HG02970 (cell line): ENCODE results near the gene EVC.
"Not testable (repeated sequence)": the region's sequence is repeated elsewhere in the genome, so short reads cannot be mapped to it uniquely, and the experiment has no call there.

Source experiments
- ATAC-seq: cut with Tn5 transposase; IDR thresholded peaks from one replicate; pipeline ENCODE4 v1.9.1; 2021; ENCODE audit warnings: mild to moderate bottlenecking, moderate library complexity, moderate number of reproducible peaks; ENCODE audit not compliant: unreplicated experiment, low FRiP score

EVC gene

GRCh38 chr4:5809216-5809776 lies 98.3 kb downstream of the EVC start:
- ATAC-seq, result no peak

- ATAC-seq, result no peak
Measured at GRCh38 chr4:5810151-5810550, 99.2 kb downstream of the EVC start.

GRCh38 chr4:5810770-5811430 lies 99.9 kb downstream of the EVC start:
- ATAC-seq, result no peak

- ATAC-seq, result not testable (repeated sequence)
Measured at GRCh38 chr4:5812057-5812456, 101.1 kb downstream of the EVC start.

GRCh38 chr4:5812506-5813229 lies 101.7 kb downstream of the EVC start:
- no peak for ATAC-seq

- no peak for ATAC-seq
Measured at GRCh38 chr4:5813882-5814255, 102.9 kb downstream of the EVC start.

GRCh38 chr4:5814421-5814820 lies 103.4 kb downstream of the EVC start:
- no peak for ATAC-seq

GRCh38 chr4:5815641-5816040 lies 104.6 kb downstream of the EVC start:
- ATAC-seq, result no peak

- ATAC-seq, result no peak
Measured at GRCh38 chr4:5816101-5816500, 105.1 kb downstream of the EVC start.

GRCh38 chr4:5816851-5817375 lies 105.9 kb downstream of the EVC start:
- ATAC-seq, result no peak

- ATAC-seq, result no peak
Measured at GRCh38 chr4:5821665-5822358, 110.8 kb downstream of the EVC start.

GRCh38 chr4:5822619-5823018 lies 111.6 kb downstream of the EVC start:
- no peak for ATAC-seq

- ATAC-seq, result no peak
Measured at GRCh38 chr4:5823542-5824211, 112.7 kb downstream of the EVC start.

- ATAC-seq, result no peak
Measured at GRCh38 chr4:5824227-5824626, 113.2 kb downstream of the EVC start.

- no peak for ATAC-seq
Measured at GRCh38 chr4:5824635-5825034, 113.6 kb downstream of the EVC start.

GRCh38 chr4:5825321-5826041 lies 114.5 kb downstream of the EVC start:
- no peak for ATAC-seq

GRCh38 chr4:5826437-5827107 lies 115.6 kb downstream of the EVC start:
- no peak for ATAC-seq

- ATAC-seq, result no peak
Measured at GRCh38 chr4:5827108-5828004, 116.4 kb downstream of the EVC start.
